GM12892 (cell line): ENCODE measurements around the gene CES5A.
"Not testable (repeated sequence)": the region's sequence is repeated elsewhere in the genome, so short reads cannot be mapped to it uniquely, and the experiment has no call there.

Experiments used
- POLR2A ChIP-seq: IDR thresholded peaks from 2 replicates; pipeline ENCODE4 v1.6.1; 2011; ENCODE audit warnings: low read depth, low read length, control low read depth
- TAF1 ChIP-seq: IDR thresholded peaks from 2 replicates; pipeline ENCODE4 v1.6.1; 2011; ENCODE audit warnings: low read depth, mild to moderate bottlenecking, control low read depth, low read length, borderline replicate concordance

- TF ChIP-seq TAF1, POLR2A: not testable (repeated sequence)
Measured at GRCh38 chr16:55835173-55835572, 40.0 kb downstream of the CES5A start.
